ENCODE measurements around the gene RNASEL. TPM values are rescaled to one million over a fixed set of nuclear protein-coding genes. Genes with fewer than 3 reads are reported as not detected.

The RNASEL gene
- total and polyA plus RNA-seq, 9 of the 15 experiments (the other 6 are each of a cell fraction or from before 2014, with no cell fraction given), result 4.3 to 11.1 (median 7.2) TPM

DNA sequence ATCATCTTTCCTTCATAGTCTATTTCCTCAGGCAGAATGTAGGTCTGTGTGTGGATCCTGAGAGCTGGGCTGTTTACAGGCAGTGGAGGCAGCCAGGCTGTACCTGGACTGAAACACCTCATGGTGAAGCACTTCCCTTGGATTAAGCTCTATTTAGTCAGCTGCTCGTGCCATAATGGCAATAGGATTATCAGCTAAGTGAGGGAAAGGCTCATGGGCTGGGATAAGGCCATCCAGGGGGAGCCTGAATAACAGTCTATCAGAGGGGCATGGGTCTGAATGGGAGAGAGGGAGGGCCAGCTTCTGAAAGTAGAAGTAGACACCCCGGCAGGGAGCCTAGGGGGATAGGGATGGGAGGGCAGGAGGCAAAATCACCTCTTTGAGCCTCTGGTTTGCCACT lies 8.3 kb downstream of the RNASEL start:
- H3K9ac ChIP-seq (ENCODE audit: insufficient read depth in 1 of 2, low read depth in 2 of 2, low read length in 2 of 2), result no peak overlapping the region
- 68% methylated on average over 2 of the region's 2 CpGs for WGBS (ENCODE audit: insufficient coverage, low coverage, missing lambda C conversion rate)
- no peak overlapping the region for H3K4me2 ChIP-seq (ENCODE audit: insufficient read depth, low read length)

More for the DNA sequence above, 8.3 kb downstream of the RNASEL start:
- FAIRE-seq, result no peak
- in situ Hi-C loops (cut with MboI) (loop anchor here (10.0 kb wide), 1 partner anchor 276 kb away; no protein-coding TSS in a partner anchor), intact Hi-C loops (cut with micrococcal nuclease) (loop anchor here (10.0 kb wide), 1 partner anchor 276 kb away; no protein-coding TSS in a partner anchor)
- Histone ChIP-seq H3K4me1 (replicated peaks in 1 of 2; ENCODE audit: control insufficient read depth in 2 of 2, insufficient read depth in 2 of 2, low read length in 2 of 2) (peaks cover 0 to 22% of the 10 kb centered on the region in 2 experiments; a peak in 4 of 5 replicates), H4K20me1 (replicated peaks; ENCODE audit: control insufficient read depth, insufficient read depth, low read length) (no peaks in the 10 kb centered on the region), H2AFZ (ENCODE audit: low read depth, low read length) (no peak overlapping the region), H3K27ac (ENCODE audit: extremely low read depth, low read depth, low read length) (no peak overlapping the region), H3K79me2 (ENCODE audit: control insufficient read depth, insufficient read depth, low read length) (no peaks in the 10 kb centered on the region), H3K27me3 (ENCODE audit: control insufficient read depth in 2 of 2, insufficient read depth in 2 of 2, low read length in 2 of 2) (no peaks in the 10 kb centered on the region), H3K9me3 (replicated peaks; ENCODE audit: control insufficient read depth, insufficient read depth, low read depth, low read length) (no peaks in the 10 kb centered on the region), H3K36me3 (ENCODE audit: control insufficient read depth, insufficient read depth, low read length) (peaks cover 26% of the 10 kb centered on the region; the same call in 2 of the 3 replicates), H3K4me3 (no peak overlapping the region), H3K9me1 (ENCODE audit: control insufficient read depth, insufficient read depth, low read length) (no peaks in the 10 kb centered on the region)
- BruUV-seq (replicated peaks), result no TSS peak
- ATAC-seq, result no peak
- no peak for DNase-seq (ENCODE audit: extremely low read depth in 1 of 4, low spot score in 3 of 4)
- ChIA-PET POLR2A (interaction anchor here (1.2 kb wide), 2 partner anchors 8 to 9 kb away, joined by 3 read pairs; partner anchors contain the start of gene RNASEL), CTCF (ENCODE audit: low intra/inter-chr PET ratio) (interaction anchor here (0.5 kb wide), 1 partner anchor 177 kb away, joined by 4 read pairs; no protein-coding TSS in a partner anchor)
- TF ChIP-seq LARP7 (IDR thresholded peaks at IDR 0.05) (no peak), RBBP5 (IDR thresholded peaks at IDR 0.05; ENCODE audit: borderline replicate concordance, insufficient read depth, low read length, poor library complexity, severe bottlenecking) (no peak), FOXA1 (IDR thresholded peaks at IDR 0.05; ENCODE audit: borderline replicate concordance) (no peak), POLR3G (IDR thresholded peaks at IDR 0.05; ENCODE audit: extremely low read depth, insufficient read length, insufficient replicate concordance) (no peak), SMARCA4 (IDR thresholded peaks at IDR 0.05) (no peak), ELF1 (tag; IDR thresholded peaks at IDR 0.05) (no peak), SUPT5H (IDR thresholded peaks at IDR 0.05) (no peak), LCOR (CRISPR knock-in tag; IDR thresholded peaks at IDR 0.05) (no peak), FOSL1 (tag; conservative IDR thresholded peaks at IDR 0.05) (no peak), COPS2 (conservative IDR thresholded peaks at IDR 0.05) (no peak), TSC22D4 (tag; IDR thresholded peaks at IDR 0.05) (no peak), MBD2 (IDR thresholded peaks at IDR 0.05; ENCODE audit: borderline replicate concordance, low read depth) (no peak), RBM15 (IDR thresholded peaks at IDR 0.05; ENCODE audit: insufficient read depth, low read length) (no peak)
- TF ChIP-seq, protein P1, sequence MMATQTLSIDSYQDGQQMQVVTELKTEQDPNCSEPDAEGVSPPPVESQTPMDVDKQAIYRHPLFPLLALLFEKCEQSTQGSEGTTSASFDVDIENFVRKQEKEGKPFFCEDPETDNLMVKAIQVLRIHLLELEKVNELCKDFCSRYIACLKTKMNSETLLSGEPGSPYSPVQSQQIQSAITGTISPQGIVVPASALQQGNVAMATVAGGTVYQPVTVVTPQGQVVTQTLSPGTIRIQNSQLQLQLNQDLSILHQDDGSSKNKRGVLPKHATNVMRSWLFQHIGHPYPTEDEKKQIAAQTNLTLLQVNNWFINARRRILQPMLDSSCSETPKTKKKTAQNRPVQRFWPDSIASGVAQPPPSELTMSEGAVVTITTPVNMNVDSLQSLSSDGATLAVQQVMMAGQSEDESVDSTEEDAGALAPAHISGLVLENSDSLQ (IDR thresholded peaks at IDR 0.05), result no peak
- TF ChIP-seq, protein P2, sequence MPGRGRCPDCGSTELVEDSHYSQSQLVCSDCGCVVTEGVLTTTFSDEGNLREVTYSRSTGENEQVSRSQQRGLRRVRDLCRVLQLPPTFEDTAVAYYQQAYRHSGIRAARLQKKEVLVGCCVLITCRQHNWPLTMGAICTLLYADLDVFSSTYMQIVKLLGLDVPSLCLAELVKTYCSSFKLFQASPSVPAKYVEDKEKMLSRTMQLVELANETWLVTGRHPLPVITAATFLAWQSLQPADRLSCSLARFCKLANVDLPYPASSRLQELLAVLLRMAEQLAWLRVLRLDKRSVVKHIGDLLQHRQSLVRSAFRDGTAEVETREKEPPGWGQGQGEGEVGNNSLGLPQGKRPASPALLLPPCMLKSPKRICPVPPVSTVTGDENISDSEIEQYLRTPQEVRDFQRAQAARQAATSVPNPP (IDR thresholded peaks at IDR 0.05; ENCODE audit: borderline replicate concordance, insufficient read depth, insufficient read length), result no peak
- TF ChIP-seq, protein P3, sequence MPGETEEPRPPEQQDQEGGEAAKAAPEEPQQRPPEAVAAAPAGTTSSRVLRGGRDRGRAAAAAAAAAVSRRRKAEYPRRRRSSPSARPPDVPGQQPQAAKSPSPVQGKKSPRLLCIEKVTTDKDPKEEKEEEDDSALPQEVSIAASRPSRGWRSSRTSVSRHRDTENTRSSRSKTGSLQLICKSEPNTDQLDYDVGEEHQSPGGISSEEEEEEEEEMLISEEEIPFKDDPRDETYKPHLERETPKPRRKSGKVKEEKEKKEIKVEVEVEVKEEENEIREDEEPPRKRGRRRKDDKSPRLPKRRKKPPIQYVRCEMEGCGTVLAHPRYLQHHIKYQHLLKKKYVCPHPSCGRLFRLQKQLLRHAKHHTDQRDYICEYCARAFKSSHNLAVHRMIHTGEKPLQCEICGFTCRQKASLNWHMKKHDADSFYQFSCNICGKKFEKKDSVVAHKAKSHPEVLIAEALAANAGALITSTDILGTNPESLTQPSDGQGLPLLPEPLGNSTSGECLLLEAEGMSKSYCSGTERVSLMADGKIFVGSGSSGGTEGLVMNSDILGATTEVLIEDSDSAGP (CRISPR knock-in tag; IDR thresholded peaks at IDR 0.05), result no peak

Data from K562 (cell line).